Motor neuron (in vitro differentiated cells): ENCODE measurements around the gene DLG3. TPM values are rescaled to one million over a fixed set of nuclear protein-coding genes. Genes with fewer than 3 reads are reported as not detected.

Experiments
- total RNA-seq, 8 experiments: library from RNA; unstranded; fragments of 300-600 nt; gene quantifications; 2 replicates each; pipeline versions ENCODE4 v1.2.3 to v1.2.4, GENCODE V29; 2022

Gene DLG3
- total RNA-seq, 8 experiments from 2014 or later: 0.61 to 28.7 (median 16.4) TPM

Other genes starting within 250 kb of the DLG3 start
- gene AWAT1, start 210.2 kb upstream of the DLG3 start, total RNA-seq: not detected
- gene P2RY4, start 184.6 kb upstream of the DLG3 start, total RNA-seq: 1 to 10 TPM in 1 of 8 experiments, under 1 TPM in 5, not detected in 2; 0.11 to 1.2 (median 0.26) TPM
- 1 to 10 TPM in 2 of 8 experiments, under 1 TPM in 1, not detected in 5; 1.00 to 2.7 (median 1.1) TPM for gene ARR3, start 176.5 kb upstream of the DLG3 start, total RNA-seq
- gene RAB41, start 162.7 kb upstream of the DLG3 start, total RNA-seq: 1 to 10 TPM in 1 of 8 experiments, under 1 TPM in 4, not detected in 3; 0.18 to 1.4 (median 0.47) TPM
- gene PDZD11, start 154.9 kb upstream of the DLG3 start, total RNA-seq: 10 to 100 TPM; 46.9 to 87.1 (median 54.9) TPM
- gene KIF4A, start 154.7 kb upstream of the DLG3 start, total RNA-seq: 10 to 100 TPM in 3 of 8 experiments, 1 to 10 TPM in 4, under 1 TPM in 1; 0.10 to 32.1 (median 1.9) TPM
- 10 to 100 TPM in 1 of 8 experiments, 1 to 10 TPM in 4, under 1 TPM in 2, not detected in 1; 0.15 to 37.9 (median 5.8) TPM for gene GDPD2, start 21.5 kb upstream of the DLG3 start, total RNA-seq